Endothelial cell (in vitro differentiated cells): Measurements from ENCODE around the gene TRIB2. TPM values are rescaled to one million over a fixed set of nuclear protein-coding genes. Genes with fewer than 3 reads are reported as not detected.

Experiments used
- DNase-seq: peaks from one replicate; pipeline ENCODE4 v3.0.0; 2021; ENCODE audit warnings: low spot score
- H3K27ac Mint-ChIP-seq: one replicate; pipeline ENCODE4 v1.8.0; 2021; ENCODE audit warnings: mixed read lengths, inconsistent platforms; ENCODE audit not compliant: unreplicated experiment
- H3K27me3 Mint-ChIP-seq: one replicate; pipeline ENCODE4 v1.8.0; 2021; ENCODE audit warnings: mild to moderate bottlenecking, moderate library complexity, mixed read lengths, inconsistent platforms; ENCODE audit not compliant: unreplicated experiment
- H3K36me3 Mint-ChIP-seq: one replicate; pipeline ENCODE4 v1.8.0; 2021; ENCODE audit warnings: mild to moderate bottlenecking, low read depth, mixed read lengths, inconsistent platforms; ENCODE audit not compliant: unreplicated experiment
- H3K4me1 Mint-ChIP-seq: one replicate; pipeline ENCODE4 v1.8.0; 2021; ENCODE audit warnings: mild to moderate bottlenecking, mixed read lengths, inconsistent platforms; ENCODE audit not compliant: unreplicated experiment
- H3K4me3 Mint-ChIP-seq: one replicate; pipeline ENCODE4 v1.8.0; 2021; ENCODE audit warnings: mild to moderate bottlenecking, mixed read lengths, inconsistent platforms; ENCODE audit not compliant: unreplicated experiment
- H3K9me3 Mint-ChIP-seq: one replicate; pipeline ENCODE4 v1.8.0; 2021; ENCODE audit warnings: mixed read lengths, inconsistent platforms; ENCODE audit not compliant: unreplicated experiment
- CTCF ChIP-seq: fragments of 200-600 bp; sonication (generic); IDR thresholded peaks from one replicate; pipeline ENCODE4 v1.5.0; 2021; ENCODE audit warnings: antibody characterized with exemption; ENCODE audit not compliant: unreplicated experiment
- total RNA-seq: library from RNA; stranded (reverse); fragmentation: NEBNext Ultra II Directional; extraction: Animal tissue kit (Norgen Biotek cat#: 25700); gene quantifications from one replicate; pipeline ENCODE4 v1.2.1, GENCODE V29; 2021; ENCODE audit not compliant: unreplicated experiment

TRIB2 gene
- total RNA-seq, 1 donor from 2014 or later, result 10.1 TPM

GRCh38 chr2:12742891-12743290, 26.2 kb downstream of the TRIB2 start:
- Mint-ChIP-seq H3K36me3 (peaks cover 6% of the 10 kb centered on the region), H3K27ac (no peak overlapping the region), H3K4me3 (no peak overlapping the region), H3K4me1 (peaks cover 5% of the 10 kb centered on the region), H3K27me3 (peaks cover 5% of the 10 kb centered on the region), H3K9me3 (no peaks in the 10 kb centered on the region)
- DNase-seq, result no peak
- no peak for TF ChIP-seq CTCF

GRCh38 chr2:12750166-12750905, 33.6 kb downstream of the TRIB2 start:
- H3K27ac Mint-ChIP-seq, result no peak overlapping the region
- H3K4me1 Mint-ChIP-seq, result peaks cover 3% of the 10 kb centered on the region
- no peak for TF ChIP-seq CTCF
- H3K9me3 Mint-ChIP-seq, result no peaks in the 10 kb centered on the region
- H3K36me3 Mint-ChIP-seq, result no peaks in the 10 kb centered on the region
- no peak for DNase-seq
- H3K4me3 Mint-ChIP-seq, result no peak overlapping the region
- H3K27me3 Mint-ChIP-seq, result peaks cover 1% of the 10 kb centered on the region

GRCh38 chr2:12754643-12755042, 37.9 kb downstream of the TRIB2 start:
- no peak for TF ChIP-seq CTCF
- Mint-ChIP-seq H3K27ac (no peak overlapping the region), H3K9me3 (no peaks in the 10 kb centered on the region), H3K4me1 (peaks cover 15% of the 10 kb centered on the region), H3K36me3 (no peaks in the 10 kb centered on the region), H3K27me3 (peaks cover 1% of the 10 kb centered on the region), H3K4me3 (no peak overlapping the region)
- DNase-seq, result no peak

GRCh38 chr2:12755384-12755783, 38.6 kb downstream of the TRIB2 start:
- no peak for DNase-seq
- Mint-ChIP-seq H3K36me3 (no peaks in the 10 kb centered on the region), H3K9me3 (no peaks in the 10 kb centered on the region), H3K27ac (no peak overlapping the region), H3K4me1 (peaks cover 15% of the 10 kb centered on the region), H3K4me3 (no peak overlapping the region), H3K27me3 (peaks cover 1% of the 10 kb centered on the region)
- no peak for TF ChIP-seq CTCF

GRCh38 chr2:12759248-12759647, 42.5 kb downstream of the TRIB2 start:
- Mint-ChIP-seq H3K4me3 (no peak overlapping the region), H3K27ac (no peak overlapping the region), H3K36me3 (no peaks in the 10 kb centered on the region), H3K9me3 (no peaks in the 10 kb centered on the region), H3K4me1 (peaks cover 18% of the 10 kb centered on the region), H3K27me3 (no peaks in the 10 kb centered on the region)
- no peak for TF ChIP-seq CTCF
- DNase-seq, result no peak
